Neural cell (in vitro differentiated cells): ENCODE results near the gene RAB15.

Experiments used
- EP300 ChIP-seq: fragments of 450-650 bp; conservative IDR thresholded peaks from 2 replicates; pipeline ENCODE4 v1.6.1; 2014; ENCODE audit warnings: antibody characterized with exemption, mild to moderate bottlenecking, moderate library complexity; ENCODE audit not compliant: poor library complexity, severe bottlenecking
- EZH2 ChIP-seq: fragments of 200-600, 300-800 bp; shearing (Covaris generic), sonication (generic); IDR thresholded peaks from 2 replicates; pipeline ENCODE4 v1.6.1; 2014; ENCODE audit warnings: antibody characterized with exemption, low read length, borderline replicate concordance, mild to moderate bottlenecking; ENCODE audit not compliant: insufficient read depth, poor library complexity, severe bottlenecking
- MXI1 ChIP-seq: fragments of 450-650 bp; conservative IDR thresholded peaks from 2 replicates; pipeline ENCODE4 v1.6.1; 2014; ENCODE audit warnings: antibody characterized with exemption, mild to moderate bottlenecking; ENCODE audit not compliant: poor library complexity, severe bottlenecking
- POLR2AphosphoS5 ChIP-seq: IDR thresholded peaks from 2 replicates; pipeline ENCODE4 v1.6.1; 2012
- RAD21 ChIP-seq: fragments of 450-650 bp; conservative IDR thresholded peaks from 2 replicates; pipeline ENCODE4 v1.6.1; 2014; ENCODE audit warnings: antibody characterized with exemption, mild to moderate bottlenecking, moderate library complexity
- TAF1 ChIP-seq: IDR thresholded peaks from 2 replicates; pipeline ENCODE4 v1.6.1; 2012; ENCODE audit warnings: low read depth
- TF ChIP-seq, protein P1 (sequence below): fragments of 450-650 bp; IDR thresholded peaks from 2 replicates; pipeline ENCODE4 v1.5.1; 2014; ENCODE audit warnings: antibody characterized with exemption, mild to moderate bottlenecking, moderate library complexity; ENCODE audit not compliant: poor library complexity, severe bottlenecking
- TF ChIP-seq, protein P2 (sequence below): IDR thresholded peaks from 2 replicates; pipeline ENCODE4 v1.6.1; 2012; ENCODE audit warnings: borderline replicate concordance

DNA sequence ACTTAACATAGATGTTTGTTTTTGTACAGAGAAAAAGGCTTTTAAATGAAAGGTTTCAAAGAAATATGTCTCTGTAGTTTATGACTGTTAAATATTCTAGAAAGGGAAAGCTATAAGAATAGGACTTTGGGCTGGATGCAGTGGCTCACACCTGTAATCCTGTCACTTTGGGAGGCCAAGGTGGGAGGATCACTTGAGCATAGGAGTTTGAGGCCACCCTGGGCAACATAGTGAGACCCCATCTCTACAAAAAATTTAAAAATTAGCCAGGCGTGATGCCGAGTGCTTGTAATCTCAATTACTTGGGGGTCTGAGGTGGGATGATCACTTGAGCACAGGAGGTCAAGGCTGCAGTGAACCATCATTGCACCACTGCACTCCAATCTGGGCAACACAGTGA, 41.0 kb downstream of the RAB15 start:
- TF ChIP-seq, protein P1, sequence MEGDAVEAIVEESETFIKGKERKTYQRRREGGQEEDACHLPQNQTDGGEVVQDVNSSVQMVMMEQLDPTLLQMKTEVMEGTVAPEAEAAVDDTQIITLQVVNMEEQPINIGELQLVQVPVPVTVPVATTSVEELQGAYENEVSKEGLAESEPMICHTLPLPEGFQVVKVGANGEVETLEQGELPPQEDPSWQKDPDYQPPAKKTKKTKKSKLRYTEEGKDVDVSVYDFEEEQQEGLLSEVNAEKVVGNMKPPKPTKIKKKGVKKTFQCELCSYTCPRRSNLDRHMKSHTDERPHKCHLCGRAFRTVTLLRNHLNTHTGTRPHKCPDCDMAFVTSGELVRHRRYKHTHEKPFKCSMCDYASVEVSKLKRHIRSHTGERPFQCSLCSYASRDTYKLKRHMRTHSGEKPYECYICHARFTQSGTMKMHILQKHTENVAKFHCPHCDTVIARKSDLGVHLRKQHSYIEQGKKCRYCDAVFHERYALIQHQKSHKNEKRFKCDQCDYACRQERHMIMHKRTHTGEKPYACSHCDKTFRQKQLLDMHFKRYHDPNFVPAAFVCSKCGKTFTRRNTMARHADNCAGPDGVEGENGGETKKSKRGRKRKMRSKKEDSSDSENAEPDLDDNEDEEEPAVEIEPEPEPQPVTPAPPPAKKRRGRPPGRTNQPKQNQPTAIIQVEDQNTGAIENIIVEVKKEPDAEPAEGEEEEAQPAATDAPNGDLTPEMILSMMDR, result no peak
- TF ChIP-seq RAD21, result no peak
- TF ChIP-seq EZH2, result no peak
- no peak for TF ChIP-seq TAF1
- TF ChIP-seq EP300, result no peak
- TF ChIP-seq, protein P2, sequence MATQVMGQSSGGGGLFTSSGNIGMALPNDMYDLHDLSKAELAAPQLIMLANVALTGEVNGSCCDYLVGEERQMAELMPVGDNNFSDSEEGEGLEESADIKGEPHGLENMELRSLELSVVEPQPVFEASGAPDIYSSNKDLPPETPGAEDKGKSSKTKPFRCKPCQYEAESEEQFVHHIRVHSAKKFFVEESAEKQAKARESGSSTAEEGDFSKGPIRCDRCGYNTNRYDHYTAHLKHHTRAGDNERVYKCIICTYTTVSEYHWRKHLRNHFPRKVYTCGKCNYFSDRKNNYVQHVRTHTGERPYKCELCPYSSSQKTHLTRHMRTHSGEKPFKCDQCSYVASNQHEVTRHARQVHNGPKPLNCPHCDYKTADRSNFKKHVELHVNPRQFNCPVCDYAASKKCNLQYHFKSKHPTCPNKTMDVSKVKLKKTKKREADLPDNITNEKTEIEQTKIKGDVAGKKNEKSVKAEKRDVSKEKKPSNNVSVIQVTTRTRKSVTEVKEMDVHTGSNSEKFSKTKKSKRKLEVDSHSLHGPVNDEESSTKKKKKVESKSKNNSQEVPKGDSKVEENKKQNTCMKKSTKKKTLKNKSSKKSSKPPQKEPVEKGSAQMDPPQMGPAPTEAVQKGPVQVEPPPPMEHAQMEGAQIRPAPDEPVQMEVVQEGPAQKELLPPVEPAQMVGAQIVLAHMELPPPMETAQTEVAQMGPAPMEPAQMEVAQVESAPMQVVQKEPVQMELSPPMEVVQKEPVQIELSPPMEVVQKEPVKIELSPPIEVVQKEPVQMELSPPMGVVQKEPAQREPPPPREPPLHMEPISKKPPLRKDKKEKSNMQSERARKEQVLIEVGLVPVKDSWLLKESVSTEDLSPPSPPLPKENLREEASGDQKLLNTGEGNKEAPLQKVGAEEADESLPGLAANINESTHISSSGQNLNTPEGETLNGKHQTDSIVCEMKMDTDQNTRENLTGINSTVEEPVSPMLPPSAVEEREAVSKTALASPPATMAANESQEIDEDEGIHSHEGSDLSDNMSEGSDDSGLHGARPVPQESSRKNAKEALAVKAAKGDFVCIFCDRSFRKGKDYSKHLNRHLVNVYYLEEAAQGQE, result no peak
- no peak for TF ChIP-seq POLR2AphosphoS5
- no peak for TF ChIP-seq MXI1
